BJ (cell line): ENCODE data around the gene ANK2. TPM values are rescaled to one million over a fixed set of nuclear protein-coding genes. Genes with fewer than 3 reads are reported as not detected.

Source experiments
- CTCF ChIA-PET: fragments of 350-600 bp; formaldehyde crosslinking; extraction: SDS; loops from one replicate; lab custom pipeline; 2021; ENCODE audit warnings: antibody characterized with exemption, inconsistent platforms; lab: Yijun Ruan, JAX
- POLR2A ChIA-PET: fragments of 300-600 bp; sonication (Branson Sonifier 250); formaldehyde crosslinking; extraction: SDS; loops from one replicate; lab custom pipeline; 2021; ENCODE audit warnings: antibody characterized with exemption; lab: Charles Lee
- DNase-seq: peaks from one replicate; pipeline ENCODE4 v3.0.0-alpha.2; 2011; ENCODE audit warnings: low read depth
- H3K27me3 ChIP-seq: 2 replicates; pipeline ENCODE4 v1.6.0; 2011; ENCODE audit warnings: low read length; ENCODE audit not compliant: control insufficient read depth, insufficient read depth
- H3K36me3 ChIP-seq: 2 replicates; pipeline ENCODE4 v1.5.1; 2011; ENCODE audit warnings: low read length; ENCODE audit not compliant: control insufficient read depth, insufficient read depth
- H3K4me3 ChIP-seq: 2 replicates; pipeline ENCODE4 v1.5.1; 2011; ENCODE audit warnings: low read depth, mild to moderate bottlenecking, control low read depth, low read length
- polyA plus RNA-seq: library from polyadenylated mRNA; depleted of rRNA; stranded (reverse); fragments of >200 nt; gene quantifications from 2 replicates; pipeline ENCODE4 v1.2.3, GENCODE V29; 2011
- TF ChIP-seq, protein P1 (sequence below): IDR thresholded peaks from 2 replicates; pipeline ENCODE4 v1.5.1; 2011; ENCODE audit warnings: low read depth, mild to moderate bottlenecking, control low read depth, inconsistent platforms, low read length, moderate library complexity; ENCODE audit not compliant: insufficient read depth

Gene ANK2
- polyA plus RNA-seq, 1 experiment = 2.3 TPM

DNA sequence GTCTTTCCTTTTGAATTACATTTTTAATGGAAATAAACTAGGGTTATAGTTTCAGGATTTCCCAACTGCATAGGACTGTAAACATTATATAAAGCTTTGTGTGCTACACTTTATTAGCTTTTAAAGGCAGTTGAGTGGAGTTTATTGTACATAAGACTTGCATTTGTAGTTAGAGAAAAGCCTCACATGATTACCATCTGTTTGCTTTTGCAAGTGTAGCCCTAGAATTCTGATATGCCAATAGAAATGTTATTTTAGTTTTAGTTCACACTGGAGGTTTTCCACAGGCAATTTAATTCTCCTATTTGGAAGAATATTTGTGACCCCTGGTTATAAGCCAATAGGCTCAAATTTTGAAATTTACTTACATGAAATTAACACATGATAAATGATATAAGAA, 41.3 kb upstream of the ANK2 start:
- CTCF ChIA-PET = interaction anchor here (1.2 kb wide), 1 partner anchor 16 kb away, joined by 4 read pairs; no protein-coding TSS in a partner anchor
- POLR2A ChIA-PET = no interaction called here

DNA sequence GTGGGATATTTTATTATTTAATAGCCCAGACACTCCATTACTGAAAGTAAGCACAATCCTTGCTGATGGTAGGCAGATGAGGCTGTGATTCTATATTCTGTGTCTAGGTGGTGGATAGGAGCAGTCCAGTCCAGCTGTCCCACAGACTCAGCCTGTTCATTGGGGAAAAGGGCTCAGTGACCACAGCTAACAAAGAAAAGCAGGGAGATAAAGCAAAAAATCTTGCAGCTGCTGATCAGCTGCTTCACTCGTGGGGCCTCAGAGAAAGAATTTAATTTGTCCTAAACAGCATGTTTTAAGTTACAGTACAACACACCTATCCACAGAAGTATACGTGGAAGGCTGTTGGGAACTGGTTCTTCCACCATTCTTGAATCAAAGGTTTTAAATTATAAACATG, 40.7 kb upstream of the ANK2 start:
- no peak overlapping the region for H3K4me3 ChIP-seq
- H3K36me3 ChIP-seq = no peaks in the 10 kb centered on the region
- TF ChIP-seq, protein P1, sequence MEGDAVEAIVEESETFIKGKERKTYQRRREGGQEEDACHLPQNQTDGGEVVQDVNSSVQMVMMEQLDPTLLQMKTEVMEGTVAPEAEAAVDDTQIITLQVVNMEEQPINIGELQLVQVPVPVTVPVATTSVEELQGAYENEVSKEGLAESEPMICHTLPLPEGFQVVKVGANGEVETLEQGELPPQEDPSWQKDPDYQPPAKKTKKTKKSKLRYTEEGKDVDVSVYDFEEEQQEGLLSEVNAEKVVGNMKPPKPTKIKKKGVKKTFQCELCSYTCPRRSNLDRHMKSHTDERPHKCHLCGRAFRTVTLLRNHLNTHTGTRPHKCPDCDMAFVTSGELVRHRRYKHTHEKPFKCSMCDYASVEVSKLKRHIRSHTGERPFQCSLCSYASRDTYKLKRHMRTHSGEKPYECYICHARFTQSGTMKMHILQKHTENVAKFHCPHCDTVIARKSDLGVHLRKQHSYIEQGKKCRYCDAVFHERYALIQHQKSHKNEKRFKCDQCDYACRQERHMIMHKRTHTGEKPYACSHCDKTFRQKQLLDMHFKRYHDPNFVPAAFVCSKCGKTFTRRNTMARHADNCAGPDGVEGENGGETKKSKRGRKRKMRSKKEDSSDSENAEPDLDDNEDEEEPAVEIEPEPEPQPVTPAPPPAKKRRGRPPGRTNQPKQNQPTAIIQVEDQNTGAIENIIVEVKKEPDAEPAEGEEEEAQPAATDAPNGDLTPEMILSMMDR = no peak
- no peak for DNase-seq
- H3K27me3 ChIP-seq = no peaks in the 10 kb centered on the region
- ChIA-PET CTCF (interaction anchor here (1.2 kb wide), 1 partner anchor 16 kb away, joined by 4 read pairs; no protein-coding TSS in a partner anchor), POLR2A (no interaction called here)

More for the DNA sequence above, 41.3 kb upstream of the ANK2 start:
- H3K36me3 ChIP-seq = no peaks in the 10 kb centered on the region
- H3K4me3 ChIP-seq = no peak overlapping the region
- TF ChIP-seq, protein P1 = no peak
- H3K27me3 ChIP-seq = no peaks in the 10 kb centered on the region
- DNase-seq = no peak

DNA sequence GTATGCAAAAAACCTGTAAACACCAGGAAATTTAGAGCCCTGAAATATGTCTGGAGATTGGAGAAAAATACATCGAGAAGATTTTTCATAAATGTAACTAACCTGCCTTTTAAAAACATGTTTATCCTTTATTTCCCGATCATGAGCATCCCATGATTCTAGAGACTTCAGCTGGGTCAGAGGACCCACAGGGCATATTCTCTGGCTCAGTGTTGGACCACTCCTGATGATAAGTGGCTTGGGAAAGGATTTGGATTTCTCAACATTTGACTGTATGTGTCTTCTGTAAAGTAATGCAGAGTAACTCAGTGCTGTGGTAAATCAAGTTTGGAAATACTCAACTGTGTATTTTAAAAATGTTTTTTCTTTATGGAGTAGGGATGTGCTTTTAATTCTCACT, 40.0 kb upstream of the ANK2 start:
- CTCF ChIA-PET = interaction anchor here (1.2 kb wide), 1 partner anchor 17 kb away, joined by 4 read pairs; no protein-coding TSS in a partner anchor
- no peak for DNase-seq
- no peaks in the 10 kb centered on the region for H3K27me3 ChIP-seq
- H3K4me3 ChIP-seq = no peak overlapping the region
- no peaks in the 10 kb centered on the region for H3K36me3 ChIP-seq
- POLR2A ChIA-PET = no interaction called here
- TF ChIP-seq, protein P1 = no peak

DNA sequence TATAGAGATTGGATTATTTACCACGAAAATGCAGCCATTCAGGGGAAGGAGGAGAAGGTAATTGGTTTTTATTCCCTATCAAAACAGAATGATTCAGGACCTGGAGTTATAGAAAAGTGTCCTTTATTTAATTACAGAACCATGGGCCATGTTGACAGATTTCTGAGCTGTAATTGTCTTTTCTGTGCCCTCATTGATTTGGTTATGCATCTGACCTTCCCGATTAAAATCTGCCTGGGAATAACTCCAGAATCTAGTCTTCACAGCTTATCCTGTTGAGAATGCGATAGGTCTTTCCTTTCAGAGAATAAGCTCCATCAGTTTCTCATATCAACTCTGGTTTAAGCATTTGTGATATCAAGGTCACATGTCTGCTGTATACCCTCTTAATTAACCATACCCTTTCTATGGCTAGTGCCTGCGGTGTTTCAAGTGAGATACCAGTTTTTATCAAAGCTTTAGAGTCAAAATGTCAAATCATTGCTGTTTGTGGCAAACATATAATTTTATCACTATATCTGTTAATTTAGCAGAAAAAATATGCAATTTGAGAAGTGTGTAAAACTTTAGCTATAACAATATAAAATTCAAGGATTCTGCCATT, 37.2 kb upstream of the ANK2 start:
- TF ChIP-seq, protein P1 = no peak
- Histone ChIP-seq H3K36me3 (no peaks in the 10 kb centered on the region), H3K27me3 (no peaks in the 10 kb centered on the region), H3K4me3 (no peak overlapping the region)
- DNase-seq = no peak
- ChIA-PET POLR2A (no interaction called here), CTCF (interaction anchor here (0.6 kb wide), 1 partner anchor 136 kb away, joined by 3 read pairs; no protein-coding TSS in a partner anchor)

DNA sequence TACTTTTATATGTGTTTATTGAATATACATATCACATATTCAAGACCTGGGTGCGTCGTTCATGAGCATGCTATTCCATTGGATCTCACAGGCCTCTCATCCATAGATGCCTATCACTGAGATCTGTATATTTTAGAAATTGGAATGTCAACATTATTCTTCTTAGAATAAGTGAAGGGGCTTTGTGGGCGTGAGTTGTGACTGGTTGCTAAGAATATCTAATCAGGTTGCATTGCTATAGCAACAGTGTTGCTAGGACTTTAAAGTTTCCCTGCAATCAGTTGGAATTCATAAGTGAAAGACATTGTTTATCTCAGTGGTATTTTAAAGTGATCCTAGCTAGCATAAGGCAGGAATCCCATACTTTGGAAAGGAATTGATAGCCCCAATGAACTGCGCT, 36.7 kb upstream of the ANK2 start:
- no peaks in the 10 kb centered on the region for H3K27me3 ChIP-seq
- ChIA-PET CTCF (interaction anchor here (0.6 kb wide), 1 partner anchor 287 kb away, joined by 3 read pairs; no protein-coding TSS in a partner anchor), POLR2A (no interaction called here)
- H3K4me3 ChIP-seq = no peak overlapping the region
- no peak for DNase-seq
- no peaks in the 10 kb centered on the region for H3K36me3 ChIP-seq
- TF ChIP-seq, protein P1 = no peak
